ENCODE measurements around the gene THSD4. TPM values are rescaled to one million over a fixed set of nuclear protein-coding genes. Genes with fewer than 3 reads are reported as not detected.

THSD4 gene
- total and polyA plus RNA-seq, 9 of the 15 experiments (the other 6 are each of a cell fraction or from before 2014, with no cell fraction given): 0.04 TPM; not detected in 5

- H2AFZ ChIP-seq (ENCODE audit: low read depth, low read length): no peak overlapping the region
- in situ Hi-C loops (cut with MboI): no loop called here
- BruUV-seq (replicated peaks): no TSS peak
- no peaks in the 10 kb centered on the region for H3K9me3 ChIP-seq (replicated peaks; ENCODE audit: control insufficient read depth, insufficient read depth, low read depth, low read length)
- H4K20me1 ChIP-seq (replicated peaks; ENCODE audit: control insufficient read depth, insufficient read depth, low read length): no peaks in the 10 kb centered on the region
- WGBS (ENCODE audit: insufficient coverage, low coverage, missing lambda C conversion rate): 3% methylated on average over 2 of the region's 2 CpGs
- no peak for TF ChIP-seq CEBPG (CRISPR knock-in tag; IDR thresholded peaks at IDR 0.05)
- TF ChIP-seq CEBPG (tag; conservative IDR thresholded peaks at IDR 0.05 in 1 of 2, IDR thresholded peaks at IDR 0.05 in 1 of 2): no peak
- no peak for TF ChIP-seq NCOA1 (IDR thresholded peaks at IDR 0.05; ENCODE audit: low read depth)
- FAIRE-seq: no peak
- no peaks in the 10 kb centered on the region for H3K4me1 ChIP-seq (replicated peaks in 1 of 2; ENCODE audit: control insufficient read depth in 2 of 2, insufficient read depth in 2 of 2, low read length in 2 of 2)
- no peak for DNase-seq (ENCODE audit: extremely low read depth in 1 of 4, low spot score in 3 of 4)
- ChIA-PET CTCF (ENCODE audit: low intra/inter-chr PET ratio) (no interaction called here), POLR2A (no interaction called here)
- H3K79me2 ChIP-seq (ENCODE audit: control insufficient read depth, insufficient read depth, low read length): no peaks in the 10 kb centered on the region
- no peak overlapping the region for H3K4me2 ChIP-seq (ENCODE audit: insufficient read depth, low read length)
- H3K4me3 ChIP-seq: no peak overlapping the region
- no peaks in the 10 kb centered on the region for H3K36me3 ChIP-seq (ENCODE audit: control insufficient read depth, insufficient read depth, low read length)
- H3K27ac ChIP-seq (ENCODE audit: extremely low read depth, low read depth, low read length): no peak overlapping the region
- H3K9ac ChIP-seq (ENCODE audit: insufficient read depth in 1 of 2, low read depth in 2 of 2, low read length in 2 of 2): no peak overlapping the region
- no peak for ATAC-seq
- intact Hi-C loops (cut with micrococcal nuclease): no loop called here
- H3K9me1 ChIP-seq (ENCODE audit: control insufficient read depth, insufficient read depth, low read length): no peaks in the 10 kb centered on the region
- no peaks in the 10 kb centered on the region for H3K27me3 ChIP-seq (ENCODE audit: control insufficient read depth in 2 of 2, insufficient read depth in 2 of 2, low read length in 2 of 2)
Observed at GRCh38 chr15:71069693-71070092, 45.6 kb upstream of the THSD4 start.

GRCh38 chr15:71071529-71071928, 43.7 kb upstream of the THSD4 start:
- CTCF ChIA-PET (ENCODE audit: low intra/inter-chr PET ratio): no interaction called here
- Histone ChIP-seq H3K9ac (ENCODE audit: insufficient read depth in 1 of 2, low read depth in 2 of 2, low read length in 2 of 2) (no peak overlapping the region), H4K20me1 (replicated peaks; ENCODE audit: control insufficient read depth, insufficient read depth, low read length) (no peaks in the 10 kb centered on the region), H3K36me3 (ENCODE audit: control insufficient read depth, insufficient read depth, low read length) (no peaks in the 10 kb centered on the region), H2AFZ (ENCODE audit: low read depth, low read length) (no peak overlapping the region), H3K4me3 (no peak overlapping the region), H3K9me1 (ENCODE audit: control insufficient read depth, insufficient read depth, low read length) (no peaks in the 10 kb centered on the region), H3K9me3 (replicated peaks; ENCODE audit: control insufficient read depth, insufficient read depth, low read depth, low read length) (no peaks in the 10 kb centered on the region), H3K27me3 (ENCODE audit: control insufficient read depth in 2 of 2, insufficient read depth in 2 of 2, low read length in 2 of 2) (no peaks in the 10 kb centered on the region), H3K4me1 (replicated peaks in 1 of 2; ENCODE audit: control insufficient read depth in 2 of 2, insufficient read depth in 2 of 2, low read length in 2 of 2) (no peaks in the 10 kb centered on the region), H3K79me2 (ENCODE audit: control insufficient read depth, insufficient read depth, low read length) (no peaks in the 10 kb centered on the region), H3K27ac (ENCODE audit: extremely low read depth, low read depth, low read length) (no peak overlapping the region), H3K4me2 (ENCODE audit: insufficient read depth, low read length) (no peak overlapping the region)
- no TSS peak for BruUV-seq (replicated peaks)
- intact Hi-C loops (cut with micrococcal nuclease) (no loop called here), in situ Hi-C loops (cut with MboI) (no loop called here)
- ATAC-seq: no peak
- no peak for FAIRE-seq
- POLR2A ChIA-PET: no interaction called here
- no peak for TF ChIP-seq EGR1 (conservative IDR thresholded peaks at IDR 0.05)
- TF ChIP-seq AFF1 (IDR thresholded peaks at IDR 0.05; ENCODE audit: low read depth in 1 of 2, partially characterized antibody in 2 of 2): no peak
- no peak for TF ChIP-seq POLR2G (IDR thresholded peaks at IDR 0.05; ENCODE audit: low read depth, low read length)
- no peak for TF ChIP-seq CREM (IDR thresholded peaks at IDR 0.05; ENCODE audit: low read depth)
- TF ChIP-seq FOS (IDR thresholded peaks at IDR 0.05; ENCODE audit: extremely low read depth, insufficient read length): no peak
- TF ChIP-seq U2AF2 (optimal IDR thresholded peaks at IDR 0.05; ENCODE audit: low read depth, low read length): no peak
- no peak for TF ChIP-seq SIX5 (IDR thresholded peaks at IDR 0.05; ENCODE audit: borderline replicate concordance in 1 of 2, insufficient read depth in 1 of 2, low read depth in 1 of 2, low read length in 2 of 2)
- no peak for TF ChIP-seq ZKSCAN3 (CRISPR knock-in tag; IDR thresholded peaks at IDR 0.05)
- no peak for TF ChIP-seq ZNF3 (CRISPR knock-in tag; IDR thresholded peaks at IDR 0.05)
- no peak for TF ChIP-seq EP400 (IDR thresholded peaks at IDR 0.05)
- DNase-seq (ENCODE audit: extremely low read depth in 1 of 4, low spot score in 3 of 4): no peak
